ENCODE results near the gene TMEM125. TPM values are rescaled to one million over a fixed set of nuclear protein-coding genes. Genes with fewer than 3 reads are reported as not detected.

The TMEM125 gene
- total and polyA plus RNA-seq, 2 of the 4 experiments (the other 2 are of a cell fraction): under 0.01 to 0.03 TPM

- no peak overlapping the region for H4K91ac ChIP-seq (ENCODE audit: insufficient read depth, low read depth, low read length)
- H3K56ac ChIP-seq (ENCODE audit: extremely low read depth, insufficient read depth, low read length): no peak overlapping the region
- H3K9ac ChIP-seq (ENCODE audit: low read depth, low read length): no peak overlapping the region
- no peak overlapping the region for H3K14ac ChIP-seq (replicated peaks; ENCODE audit: low read depth, low read length)
- BruUV-seq (replicated peaks): no TSS peak
- H2AK5ac ChIP-seq (ENCODE audit: low read depth, low read length): no peak overlapping the region
- WGBS, 2 experiments (ENCODE audit: extremely low coverage in 2 of 2, insufficient read length in 1 of 2): 82% methylated on average over 5 of the region's 8 CpGs; no CpG with 5 or more reads in 1 of the 2 experiments
- no peak overlapping the region for H2BK20ac ChIP-seq (ENCODE audit: low read depth, low read length)
- no peak overlapping the region for H2AK9ac ChIP-seq (replicated peaks; ENCODE audit: low read depth, low read length, poor library complexity)
- POLR2A ChIA-PET (ENCODE audit: unreplicated experiment): no interaction called here
- H3K4me3 ChIP-seq (ENCODE audit: insufficient read depth, low read depth, low read length): no peak overlapping the region
- H3K79me1 ChIP-seq (ENCODE audit: low read depth in 1 of 2, low read length in 2 of 2): no peaks in the 10 kb centered on the region
- no peak overlapping the region for H2BK5ac ChIP-seq (ENCODE audit: low read depth, low read length, poor library complexity, severe bottlenecking)
- no peaks in the 10 kb centered on the region for H3K9me1 ChIP-seq (ENCODE audit: insufficient read depth, low read length)
- no peak overlapping the region for H3K27ac ChIP-seq (ENCODE audit: insufficient read depth, low read length)
- in situ Hi-C loops (cut with MboI; ENCODE audit: low sequenced_read_pairs): no loop called here
- H3K23ac ChIP-seq (ENCODE audit: low read depth, low read length): no peak overlapping the region
- TF ChIP-seq NFE2L2 (IDR thresholded peaks at IDR 0.05; ENCODE audit: low read depth, low read length): no peak
- no peak for TF ChIP-seq MAFK (IDR thresholded peaks at IDR 0.05; ENCODE audit: low read depth, low read length)
- TF ChIP-seq USF2 (IDR thresholded peaks at IDR 0.05; ENCODE audit: low read depth, low read length): no peak
- TF ChIP-seq FOS (IDR thresholded peaks at IDR 0.05; ENCODE audit: low read depth, low read length): no peak
- no peak for TF ChIP-seq RFX5 (IDR thresholded peaks at IDR 0.05; ENCODE audit: low read depth, low read length)
- no peak for TF ChIP-seq RAD21 (IDR thresholded peaks at IDR 0.05; ENCODE audit: low read length)
- no peak for TF ChIP-seq RCOR1 (IDR thresholded peaks at IDR 0.05; ENCODE audit: insufficient replicate concordance, low read length)
- no peak for TF ChIP-seq CHD1 (IDR thresholded peaks at IDR 0.05; ENCODE audit: low read depth, low read length)
- TF ChIP-seq CEBPB (IDR thresholded peaks at IDR 0.05; ENCODE audit: low read depth, low read length): no peak
- no peak for TF ChIP-seq MXI1 (IDR thresholded peaks at IDR 0.05; ENCODE audit: borderline replicate concordance, low read depth, low read length)
- TF ChIP-seq BHLHE40 (IDR thresholded peaks at IDR 0.05; ENCODE audit: low read depth, low read length): no peak
- TF ChIP-seq MAZ (IDR thresholded peaks at IDR 0.05; ENCODE audit: borderline replicate concordance, low read depth, low read length): no peak
- no peak for TF ChIP-seq CTCF (conservative IDR thresholded peaks at IDR 0.05; ENCODE audit: low read depth, low read length)
- no peak for TF ChIP-seq ELK1 (IDR thresholded peaks at IDR 0.05; ENCODE audit: borderline replicate concordance, low read depth, low read length)
- TF ChIP-seq SMC3 (IDR thresholded peaks at IDR 0.05; ENCODE audit: low read depth, low read length): no peak
- no peak for TF ChIP-seq POLR2A (IDR thresholded peaks at IDR 0.05; ENCODE audit: low read depth, low read length)
- H3K4ac ChIP-seq (ENCODE audit: low read depth, low read length): no peak overlapping the region
- peaks cover 9% of the 10 kb centered on the region for H3K9me3 ChIP-seq (ENCODE audit: control insufficient read depth, insufficient read depth, low read length)
- H2AFZ ChIP-seq (replicated peaks; ENCODE audit: low read length, poor library complexity): no peak overlapping the region
- no peak overlapping the region for H4K5ac ChIP-seq (ENCODE audit: low read depth, low read length)
- H3K18ac ChIP-seq (ENCODE audit: low read depth, low read length): no peak overlapping the region
- H3K27me3 ChIP-seq (ENCODE audit: control insufficient read depth, insufficient read depth, low read length): peaks cover 46% of the 10 kb centered on the region
- DNase-seq (no peak), ATAC-seq (ENCODE audit: low read depth) (no peak)
- H3K4me1 ChIP-seq (ENCODE audit: control insufficient read depth, insufficient read depth, low read length): no peaks in the 10 kb centered on the region
- H4K8ac ChIP-seq (ENCODE audit: low read depth in 2 of 2, low read length in 2 of 2): no peak overlapping the region
- dilution Hi-C loops (cut with HindIII; ENCODE audit: low sequenced_read_pairs, unreplicated experiment): no loop called here
- CTCF ChIA-PET: no interaction called here
- H2BK15ac ChIP-seq (ENCODE audit: low read depth, low read length): no peak overlapping the region
- no peak overlapping the region for H2BK120ac ChIP-seq (ENCODE audit: low read depth, low read length)
- no peaks in the 10 kb centered on the region for H4K20me1 ChIP-seq (ENCODE audit: insufficient read depth, low read length)
- intact Hi-C loops (cut with micrococcal nuclease): no loop called here
- no peak overlapping the region for H3K4me2 ChIP-seq (ENCODE audit: low read depth, low read length)
- H3K36me3 ChIP-seq (ENCODE audit: control insufficient read depth, insufficient read depth, low read length): no peaks in the 10 kb centered on the region
These were observed 15.9 kb upstream of the TMEM125 start for GRCh38 chr1:43253876-43254275.

Measured in IMR-90 (cell line).